Ectodermal cell (in vitro differentiated cells): ENCODE data around the gene EFHC1.

ENCODE experiments used
- H3K27ac ChIP-seq: 2 replicates; pipeline ENCODE4 v1.7.0; 2013; ENCODE audit warnings: mild to moderate bottlenecking, low read depth, low read length; ENCODE audit not compliant: insufficient read depth, poor library complexity, severe bottlenecking
- H3K27me3 ChIP-seq: 2 replicates; pipeline ENCODE4 v1.7.0; 2013; ENCODE audit warnings: mild to moderate bottlenecking, low read length; ENCODE audit not compliant: insufficient read depth, control insufficient read depth, poor library complexity, severe bottlenecking
- H3K36me3 ChIP-seq: one replicate; pipeline ENCODE4 v1.7.0; 2013; ENCODE audit warnings: low read length; ENCODE audit not compliant: control insufficient read depth, insufficient read depth
- H3K4me1 ChIP-seq: one replicate; pipeline ENCODE4 v1.7.0; 2013; ENCODE audit warnings: low read length; ENCODE audit not compliant: control insufficient read depth, insufficient read depth
- H3K4me3 ChIP-seq: 2 replicates; pipeline ENCODE4 v1.7.0; 2013; ENCODE audit warnings: low read depth, low read length, control low read depth; ENCODE audit not compliant: insufficient read depth
- H3K9me3 ChIP-seq: 2 replicates; pipeline ENCODE4 v1.7.0; 2013; ENCODE audit warnings: mild to moderate bottlenecking, low read length, moderate library complexity; ENCODE audit not compliant: control insufficient read depth
- WGBS, 2 experiments: methylation state at CpG; one replicate each; pipeline ENCODE4 v1.1.7; 2013; ENCODE audit warnings: missing lambda C conversion rate in 2 of 2; 5-methylcytosine and 5-hydroxymethylcytosine counted together

Gene EFHC1

DNA sequence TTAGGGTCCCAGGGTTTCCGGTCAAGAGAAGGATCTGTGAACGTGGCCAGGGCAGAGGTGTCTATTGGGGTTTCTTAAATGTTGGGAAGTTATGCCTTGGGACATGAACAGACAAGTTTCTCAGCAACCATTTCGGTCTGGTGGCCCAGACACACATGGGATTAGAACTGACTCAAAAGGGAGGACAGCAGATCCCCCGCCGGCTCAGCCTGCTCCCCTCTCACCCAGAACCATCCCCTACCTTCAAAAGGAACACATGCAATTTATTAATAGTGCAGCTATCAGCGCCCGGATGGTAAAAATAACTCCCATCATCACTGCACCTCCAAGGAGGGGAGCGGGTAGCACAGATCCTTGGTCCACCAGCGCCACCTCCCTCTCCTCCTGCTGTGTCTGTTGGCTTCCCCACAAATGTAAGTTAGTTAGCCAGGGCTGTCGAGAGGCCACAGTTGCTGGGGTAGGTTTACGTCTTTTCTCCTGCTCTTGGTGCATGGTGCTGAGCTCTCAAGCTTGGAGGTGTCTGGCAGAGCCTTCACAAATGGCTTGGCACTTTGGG, 79.6 kb downstream of the EFHC1 start:
- 94 to 96% methylated on average over 11 of the region's 11 CpGs for WGBS, 2 experiments
- no peak overlapping the region for H3K4me3 ChIP-seq
- no peak overlapping the region for H3K27ac ChIP-seq
- no peaks in the 10 kb centered on the region for H3K36me3 ChIP-seq
- H3K4me1 ChIP-seq = peaks cover 16% of the 10 kb centered on the region
- no peaks in the 10 kb centered on the region for H3K9me3 ChIP-seq
- H3K27me3 ChIP-seq = no peaks in the 10 kb centered on the region

DNA sequence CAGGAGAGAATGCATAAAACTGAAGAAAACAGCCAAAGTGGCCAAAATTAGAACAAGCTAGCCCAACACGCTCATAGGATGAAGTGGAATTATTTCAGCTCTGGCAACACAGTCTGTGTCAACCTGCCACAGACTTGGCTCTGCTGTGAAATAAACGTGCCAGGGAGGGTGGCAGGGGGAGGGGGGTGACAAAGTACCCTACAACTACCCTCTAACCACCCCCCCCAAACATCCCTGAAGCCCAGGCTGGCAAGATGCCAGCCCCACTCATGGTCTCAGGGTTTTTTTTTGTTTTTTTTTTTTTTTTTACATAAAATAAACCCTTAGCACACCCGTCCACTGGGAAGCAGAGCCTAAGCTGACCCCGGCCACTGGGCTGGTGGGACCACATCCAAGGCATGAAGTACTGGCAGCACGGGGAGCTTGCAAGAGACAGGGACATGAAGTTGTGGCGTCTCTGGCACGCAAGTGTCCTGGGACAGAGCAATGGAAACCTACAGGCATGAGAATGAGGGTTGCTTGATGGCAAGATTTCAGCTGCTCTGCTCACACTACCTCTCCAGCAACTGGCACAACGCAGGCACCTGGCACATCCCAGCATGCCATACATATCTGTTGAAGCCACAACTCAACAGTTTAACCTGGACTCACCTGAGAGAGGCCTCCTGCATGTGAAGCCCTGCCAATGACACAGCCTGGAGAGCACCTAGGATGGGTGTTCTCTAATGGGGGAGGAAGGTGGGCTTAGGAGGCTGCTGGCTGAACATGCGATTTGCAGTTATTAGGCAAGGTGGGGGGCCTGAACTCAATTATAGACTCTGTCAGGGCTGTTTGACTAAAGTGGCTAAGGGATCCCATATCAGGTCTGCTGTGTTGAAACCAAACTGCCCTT, 80.3 kb downstream of the EFHC1 start:
- Histone ChIP-seq H3K4me3 (no peak overlapping the region), H3K36me3 (no peaks in the 10 kb centered on the region), H3K27me3 (no peaks in the 10 kb centered on the region), H3K9me3 (no peaks in the 10 kb centered on the region), H3K27ac (no peak overlapping the region), H3K4me1 (peaks cover 16% of the 10 kb centered on the region)
- WGBS, 2 experiments = 93 to 97% methylated on average over 9 of the region's 9 CpGs

GRCh38 chr6:52502306-52503029, 82.3 kb downstream of the EFHC1 start:
- no peak overlapping the region for H3K4me3 ChIP-seq
- H3K4me1 ChIP-seq = peaks cover 16% of the 10 kb centered on the region
- H3K36me3 ChIP-seq = peaks cover 10% of the 10 kb centered on the region
- no peak overlapping the region for H3K27ac ChIP-seq
- H3K9me3 ChIP-seq = no peaks in the 10 kb centered on the region
- WGBS, 2 experiments = 92 to 95% methylated on average over 20 of the region's 20 CpGs
- no peaks in the 10 kb centered on the region for H3K27me3 ChIP-seq

DNA sequence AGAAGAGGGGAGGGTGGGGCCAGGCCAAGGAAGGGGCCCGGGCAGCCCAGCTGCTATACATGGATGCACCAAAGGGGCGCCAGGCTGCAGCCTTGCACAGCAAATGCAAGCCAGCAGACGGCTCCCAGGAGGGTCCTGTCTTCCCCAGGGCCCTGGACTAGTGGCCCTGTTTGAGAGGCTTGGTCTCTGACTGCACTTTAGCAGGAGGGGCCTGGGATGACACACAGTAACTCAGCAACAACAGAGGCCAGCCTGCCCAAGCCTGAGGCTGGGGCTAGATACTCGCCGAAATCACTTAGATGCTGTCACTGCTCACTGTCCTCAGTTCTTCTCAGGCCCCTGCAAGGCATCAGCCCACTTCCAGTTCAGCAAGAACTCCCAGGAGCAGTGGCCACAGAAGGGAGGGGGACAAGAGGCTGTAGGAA, 83.2 kb downstream of the EFHC1 start:
- no peaks in the 10 kb centered on the region for H3K27me3 ChIP-seq
- H3K36me3 ChIP-seq = peaks cover 14% of the 10 kb centered on the region
- no peaks in the 10 kb centered on the region for H3K9me3 ChIP-seq
- peaks cover 16% of the 10 kb centered on the region for H3K4me1 ChIP-seq
- 72 to 74% methylated on average over 5 of the region's 5 CpGs for WGBS, 2 experiments
- no peak overlapping the region for H3K4me3 ChIP-seq
- no peak overlapping the region for H3K27ac ChIP-seq

DNA sequence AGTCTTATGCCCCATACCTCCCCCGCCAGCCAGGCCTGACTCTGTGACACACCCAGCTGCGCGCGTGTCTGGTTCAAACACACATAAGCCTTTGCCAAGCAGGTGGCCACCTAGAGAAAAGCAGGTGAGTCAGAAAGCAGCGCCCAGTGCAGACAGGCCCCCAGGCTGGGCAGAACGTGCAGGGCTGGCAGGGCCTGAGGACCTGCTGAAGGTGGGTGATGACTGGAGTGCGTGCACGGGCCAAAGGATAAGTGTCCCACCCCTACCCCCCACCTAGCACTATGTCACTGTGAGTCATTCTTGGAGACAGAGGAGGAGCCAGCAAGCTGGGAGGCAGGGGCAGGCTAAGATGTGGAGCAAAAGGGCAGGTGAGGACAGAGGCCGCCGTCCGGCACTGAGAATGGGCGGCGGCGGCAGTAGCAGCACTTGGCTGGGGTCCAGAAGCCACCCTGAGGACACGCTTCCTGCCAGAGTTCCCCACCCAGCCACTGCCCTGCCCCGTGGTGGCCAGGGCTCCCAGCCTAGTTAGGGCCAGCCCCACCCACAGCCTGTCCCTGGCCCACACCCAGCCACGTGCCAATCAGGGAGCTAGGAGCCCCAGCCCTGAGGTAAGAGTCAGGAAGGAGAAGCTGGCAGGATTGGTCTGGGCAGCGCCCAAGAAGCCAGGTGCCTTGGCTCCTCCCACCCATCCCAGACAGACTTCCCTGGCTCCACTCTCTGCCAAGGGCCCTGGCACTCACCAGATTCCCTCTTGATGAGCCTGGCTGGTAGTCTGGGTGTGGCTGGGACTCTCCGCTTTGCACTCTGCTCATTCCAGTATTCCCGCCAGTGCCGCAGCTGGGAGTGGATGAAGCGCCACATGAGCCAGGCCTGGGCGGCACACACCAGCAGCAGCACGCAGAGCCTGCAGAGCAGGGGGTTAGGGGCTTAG, 84.0 kb downstream of the EFHC1 start:
- H3K4me1 ChIP-seq = peaks cover 16% of the 10 kb centered on the region
- peaks cover 14% of the 10 kb centered on the region for H3K36me3 ChIP-seq
- no peaks in the 10 kb centered on the region for H3K27me3 ChIP-seq
- H3K4me3 ChIP-seq = no peak overlapping the region
- H3K27ac ChIP-seq = no peak overlapping the region
- no peaks in the 10 kb centered on the region for H3K9me3 ChIP-seq
- WGBS, 2 experiments = 92 to 93% methylated on average over 24 of the region's 24 CpGs

DNA sequence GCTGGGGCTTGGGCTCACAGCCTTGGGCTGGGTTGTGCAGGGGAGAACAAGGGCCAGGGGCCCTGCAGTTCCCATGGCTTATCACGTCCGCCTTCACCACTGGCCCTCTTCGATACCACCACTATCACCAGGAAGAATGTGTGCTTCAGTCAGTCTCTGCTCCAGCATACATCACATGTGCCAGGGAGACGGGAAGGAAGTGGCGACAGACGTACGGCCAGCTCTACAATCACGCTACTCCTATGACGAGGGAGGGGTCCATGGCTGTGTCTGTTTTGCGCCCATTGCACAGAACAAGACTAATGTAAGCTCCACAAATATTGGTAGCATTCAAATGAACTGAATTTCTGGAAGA, 84.6 kb downstream of the EFHC1 start:
- WGBS, 2 experiments = 96% methylated on average over 10 of the region's 10 CpGs
- H3K27me3 ChIP-seq = no peaks in the 10 kb centered on the region
- peaks cover 16% of the 10 kb centered on the region for H3K4me1 ChIP-seq
- H3K27ac ChIP-seq = no peak overlapping the region
- peaks cover 14% of the 10 kb centered on the region for H3K36me3 ChIP-seq
- H3K9me3 ChIP-seq = no peaks in the 10 kb centered on the region
- H3K4me3 ChIP-seq = no peak overlapping the region

- Histone ChIP-seq H3K4me1 (peaks cover 16% of the 10 kb centered on the region), H3K27ac (no peak overlapping the region), H3K9me3 (no peaks in the 10 kb centered on the region), H3K27me3 (no peaks in the 10 kb centered on the region), H3K4me3 (no peak overlapping the region), H3K36me3 (peaks cover 14% of the 10 kb centered on the region)
- 89 to 92% methylated on average over 16 of the region's 16 CpGs for WGBS, 2 experiments
These were observed 85.7 kb downstream of the EFHC1 start for GRCh38 chr6:52505726-52506409.

GRCh38 chr6:52506476-52506875, 86.3 kb downstream of the EFHC1 start:
- Histone ChIP-seq H3K27ac (no peak overlapping the region), H3K4me1 (peaks cover 16% of the 10 kb centered on the region)
- 87 to 91% methylated on average over 9 of the region's 9 CpGs for WGBS, 2 experiments

DNA sequence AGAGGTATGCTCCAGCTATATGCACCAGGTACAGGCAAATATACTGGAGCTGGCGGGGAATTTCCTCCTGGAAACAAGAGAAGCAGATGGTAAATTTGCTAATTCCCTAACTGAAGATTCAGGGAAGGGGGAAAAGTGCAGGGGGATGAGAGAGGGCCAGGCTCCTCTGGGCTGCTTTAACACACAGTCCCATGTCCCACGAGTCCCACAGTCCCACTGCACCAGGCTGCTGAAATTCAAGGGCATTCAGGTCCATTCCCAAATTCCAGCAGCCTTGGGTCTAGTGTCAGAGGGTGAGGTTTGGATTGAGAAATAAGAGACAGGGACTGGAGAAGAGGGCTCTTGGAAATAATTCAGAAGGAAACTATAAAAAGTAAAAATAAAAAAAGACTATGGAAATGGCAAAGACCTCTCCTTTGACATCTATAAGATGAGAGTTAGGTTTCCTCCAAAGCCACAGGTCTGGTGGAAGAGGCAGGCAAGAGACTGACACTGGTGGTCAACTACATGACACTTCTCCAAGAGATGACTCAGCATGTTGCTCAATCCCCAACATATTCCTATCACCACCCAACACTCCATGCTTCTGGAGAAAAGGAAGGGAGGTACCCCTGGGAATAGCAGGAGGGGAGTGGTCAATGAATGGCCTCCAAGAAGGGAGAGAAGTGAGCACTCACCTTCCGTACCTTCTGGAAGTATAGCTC, 87.6 kb downstream of the EFHC1 start:
- H3K9me3 ChIP-seq = no peaks in the 10 kb centered on the region
- H3K36me3 ChIP-seq = peaks cover 14% of the 10 kb centered on the region
- WGBS, 2 experiments = 94 to 95% methylated on average over 3 of the region's 3 CpGs
- peaks cover 16% of the 10 kb centered on the region for H3K4me1 ChIP-seq
- no peak overlapping the region for H3K27ac ChIP-seq
- no peaks in the 10 kb centered on the region for H3K27me3 ChIP-seq
- H3K4me3 ChIP-seq = no peak overlapping the region

More at GRCh38 chr6:52506476-52506875, 86.3 kb downstream of the EFHC1 start:
- Histone ChIP-seq H3K4me3 (no peak overlapping the region), H3K27me3 (no peaks in the 10 kb centered on the region), H3K36me3 (peaks cover 14% of the 10 kb centered on the region), H3K9me3 (no peaks in the 10 kb centered on the region)
